IPS-20b (cell line): ENCODE data around the gene DNAH17.

Experiments used
- H3K27ac ChIP-seq: one replicate; pipeline ENCODE4 v1.5.1; 2013; ENCODE audit warnings: low read length
- H3K27me3 ChIP-seq: 2 replicates; pipeline ENCODE4 v1.6.1; 2013; ENCODE audit warnings: mild to moderate bottlenecking, low read length, inconsistent platforms; ENCODE audit not compliant: insufficient read depth
- H3K36me3 ChIP-seq: 2 replicates; pipeline ENCODE4 v1.6.1; 2013; ENCODE audit warnings: low read depth, mild to moderate bottlenecking, inconsistent platforms, low read length, moderate library complexity; ENCODE audit not compliant: insufficient read depth
- H3K4me1 ChIP-seq: 2 replicates; pipeline ENCODE4 v1.6.1; 2013; ENCODE audit warnings: mild to moderate bottlenecking, control low read depth, inconsistent platforms, low read length, moderate library complexity; ENCODE audit not compliant: insufficient read depth
- H3K4me3 ChIP-seq: 2 replicates; pipeline ENCODE4 v1.5.1; 2013; ENCODE audit warnings: mild to moderate bottlenecking, low read length, inconsistent platforms
- H3K9ac ChIP-seq: 2 replicates; pipeline ENCODE4 v1.6.1; 2013; ENCODE audit warnings: low read depth, mild to moderate bottlenecking, inconsistent platforms, low read length, moderate library complexity
- H3K9me3 ChIP-seq: 2 replicates; pipeline ENCODE4 v1.6.1; 2013; ENCODE audit warnings: mild to moderate bottlenecking, low read depth, low read length, inconsistent platforms; ENCODE audit not compliant: insufficient read depth

Gene DNAH17

DNA sequence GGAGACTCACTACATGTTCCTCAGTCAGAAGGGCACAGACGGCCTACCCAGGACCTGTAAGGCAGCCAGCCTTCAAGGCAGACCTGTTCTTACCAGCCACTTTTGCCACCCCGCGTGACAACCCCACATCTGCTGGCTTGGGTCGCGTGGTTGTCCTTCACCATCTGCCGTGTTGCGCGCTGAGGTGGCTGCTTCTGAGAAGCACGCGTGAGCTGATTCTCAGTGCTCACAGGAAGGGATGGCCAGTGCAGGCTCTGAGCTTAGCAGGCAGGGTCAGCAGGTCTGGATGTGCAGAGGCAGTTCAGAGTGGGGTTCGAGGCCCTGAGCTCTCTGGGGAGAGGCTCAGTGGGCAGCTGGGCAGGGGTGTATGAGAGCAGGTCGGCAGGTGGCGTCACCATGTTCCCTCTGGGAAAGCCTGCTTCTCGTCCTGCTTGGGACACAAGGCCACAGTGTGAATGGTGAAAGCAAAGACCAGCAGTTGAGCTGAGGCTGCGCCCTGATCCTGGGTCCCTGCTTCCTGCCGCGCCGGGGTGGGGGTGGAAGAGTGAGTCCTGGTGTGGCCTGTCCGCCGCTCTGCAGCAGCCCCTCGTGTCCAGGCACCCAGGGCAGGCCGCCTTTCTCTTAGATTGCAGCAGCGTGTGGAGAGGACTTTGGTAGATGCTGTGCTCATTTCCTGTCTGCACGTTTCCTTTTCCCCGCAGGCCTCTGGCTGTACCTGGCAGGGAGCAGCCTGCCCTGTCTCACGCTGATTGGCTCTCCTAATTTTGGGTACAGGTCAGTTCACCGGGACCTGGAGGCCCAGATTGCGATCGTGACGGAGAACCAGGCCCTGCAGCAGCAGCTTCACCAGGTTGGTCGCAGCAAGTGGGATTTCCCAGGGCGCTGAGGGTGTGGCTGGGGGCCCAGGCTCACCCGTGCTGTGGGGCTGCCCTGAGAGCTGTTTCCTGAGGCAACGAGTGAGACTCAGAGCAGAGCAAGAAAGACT is 162.7 kb downstream of the DNAH17 start:
- no peaks in the 10 kb centered on the region for H3K9me3 ChIP-seq
- H3K9ac ChIP-seq: no peak overlapping the region
- no peak overlapping the region for H3K4me3 ChIP-seq
- no peak overlapping the region for H3K27ac ChIP-seq
- H3K27me3 ChIP-seq: no peaks in the 10 kb centered on the region
- peaks cover 67% of the 10 kb centered on the region for H3K36me3 ChIP-seq
- no peaks in the 10 kb centered on the region for H3K4me1 ChIP-seq

DNA sequence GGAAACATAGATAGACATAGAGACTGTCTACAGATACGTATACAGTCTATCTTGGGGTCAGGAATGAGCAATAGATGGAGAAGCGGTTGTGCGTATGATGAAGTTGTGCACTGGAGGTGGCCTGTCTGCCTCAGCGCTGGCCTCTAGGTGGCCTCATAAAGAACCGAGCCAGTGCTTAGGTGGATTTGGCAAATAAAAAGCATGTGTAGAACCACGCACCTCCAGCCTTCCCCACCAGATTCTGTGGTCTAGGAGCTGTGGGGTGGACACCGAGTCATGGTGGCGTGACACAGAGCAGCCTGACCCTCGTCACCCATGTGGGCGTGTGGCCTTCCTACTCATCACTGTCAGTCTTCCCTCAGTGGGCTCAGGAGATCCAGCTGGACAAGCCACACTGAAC is 164.8 kb downstream of the DNAH17 start:
- no peaks in the 10 kb centered on the region for H3K9me3 ChIP-seq
- H3K4me1 ChIP-seq: peaks cover 8% of the 10 kb centered on the region; the same call in 1 of the 2 replicates
- no peak overlapping the region for H3K9ac ChIP-seq
- H3K27me3 ChIP-seq: no peaks in the 10 kb centered on the region
- H3K36me3 ChIP-seq: peaks cover 72% of the 10 kb centered on the region
- no peak overlapping the region for H3K4me3 ChIP-seq
- H3K27ac ChIP-seq: no peak overlapping the region

- Histone ChIP-seq H3K27me3 (no peaks in the 10 kb centered on the region), H3K4me3 (no peak overlapping the region), H3K27ac (peak overlapping the region; percentile 49), H3K36me3 (peaks cover 71% of the 10 kb centered on the region), H3K9me3 (no peaks in the 10 kb centered on the region), H3K9ac (no peak overlapping the region), H3K4me1 (peaks cover 8% of the 10 kb centered on the region; the same call in 1 of the 2 replicates)
Observed at GRCh38 chr17:78411241-78411857, 165.8 kb downstream of the DNAH17 start.

DNA sequence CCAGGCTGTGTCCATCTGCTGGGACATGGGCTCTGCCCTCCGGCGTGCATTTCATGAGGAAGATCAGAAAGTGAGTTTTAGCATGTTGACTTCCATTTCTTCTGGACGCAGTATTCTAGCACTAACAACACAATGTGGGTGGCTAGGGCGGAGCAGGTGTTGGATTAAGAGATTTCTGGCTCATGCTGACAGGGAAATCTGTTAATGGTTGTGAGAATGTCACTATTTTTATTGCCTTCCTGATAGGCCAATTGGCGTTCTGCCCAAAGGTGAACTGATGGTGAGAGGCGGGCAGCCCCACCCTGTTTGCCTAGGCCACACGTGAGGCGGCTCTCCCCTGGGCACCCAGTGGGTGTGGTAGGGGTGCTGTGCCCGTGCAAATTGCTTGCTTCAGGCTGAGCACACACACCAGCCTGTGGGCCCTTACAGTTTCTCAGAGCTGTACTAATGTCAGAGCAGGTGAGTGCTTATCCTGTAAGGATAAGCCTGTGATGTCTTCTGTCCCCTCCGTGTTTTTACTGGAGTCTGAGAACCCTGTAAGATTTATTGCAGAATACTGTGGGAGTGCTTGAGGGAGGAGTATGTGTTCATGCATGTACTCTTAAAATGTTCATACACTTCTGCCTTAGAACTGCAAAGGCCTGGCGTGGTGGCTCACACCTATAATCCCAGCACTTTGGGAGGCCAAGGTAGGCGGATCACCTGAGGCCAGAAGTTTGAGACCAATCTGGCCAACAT is 167.8 kb downstream of the DNAH17 start:
- Histone ChIP-seq H3K36me3 (peaks cover 69% of the 10 kb centered on the region), H3K27me3 (no peaks in the 10 kb centered on the region), H3K4me1 (peaks cover 8% of the 10 kb centered on the region; the same call in 1 of the 2 replicates), H3K27ac (no peak overlapping the region), H3K4me3 (no peak overlapping the region), H3K9me3 (no peaks in the 10 kb centered on the region), H3K9ac (no peak overlapping the region)

- no peak overlapping the region for H3K9ac ChIP-seq
- H3K27me3 ChIP-seq: no peaks in the 10 kb centered on the region
- no peak overlapping the region for H3K4me3 ChIP-seq
- no peaks in the 10 kb centered on the region for H3K9me3 ChIP-seq
- H3K4me1 ChIP-seq: peaks cover 8% of the 10 kb centered on the region; the same call in 1 of the 2 replicates
- peaks cover 69% of the 10 kb centered on the region for H3K36me3 ChIP-seq
- no peak overlapping the region for H3K27ac ChIP-seq
Observed at GRCh38 chr17:78408476-78409050, 168.6 kb downstream of the DNAH17 start.

- no peak overlapping the region for H3K9ac ChIP-seq
- H3K27me3 ChIP-seq: no peaks in the 10 kb centered on the region
- no peaks in the 10 kb centered on the region for H3K9me3 ChIP-seq
- peaks cover 69% of the 10 kb centered on the region for H3K36me3 ChIP-seq
- H3K27ac ChIP-seq: no peak overlapping the region
- H3K4me3 ChIP-seq: no peak overlapping the region
- peaks cover 8% of the 10 kb centered on the region; the same call in 1 of the 2 replicates for H3K4me1 ChIP-seq
Observed at GRCh38 chr17:78407387-78408000, 169.7 kb downstream of the DNAH17 start.

DNA sequence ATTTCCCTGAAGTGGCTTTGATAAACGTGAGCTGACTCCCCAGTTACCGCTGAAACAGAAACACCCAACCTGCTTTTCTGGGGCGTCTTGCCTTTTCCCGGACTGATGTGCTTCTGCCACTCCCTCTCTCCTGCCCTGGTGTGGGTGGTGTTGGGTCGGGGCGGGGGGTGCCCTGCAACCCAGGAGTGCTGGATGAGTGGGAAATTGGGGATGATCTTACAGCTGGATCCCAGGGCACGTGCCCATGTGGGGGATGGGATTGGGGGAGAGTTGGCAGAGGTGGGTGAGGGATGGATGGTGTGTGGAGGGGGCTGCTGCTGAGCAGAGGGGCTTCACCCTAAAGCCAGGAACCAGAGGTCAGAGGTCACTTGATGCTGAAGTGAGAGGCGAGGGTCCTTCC is 170.3 kb downstream of the DNAH17 start:
- H3K4me1 ChIP-seq: peaks cover 8% of the 10 kb centered on the region; the same call in 1 of the 2 replicates
- H3K9ac ChIP-seq: no peak overlapping the region
- no peaks in the 10 kb centered on the region for H3K9me3 ChIP-seq
- H3K27ac ChIP-seq: no peak overlapping the region
- no peaks in the 10 kb centered on the region for H3K27me3 ChIP-seq
- H3K4me3 ChIP-seq: no peak overlapping the region
- peaks cover 70% of the 10 kb centered on the region for H3K36me3 ChIP-seq

DNA sequence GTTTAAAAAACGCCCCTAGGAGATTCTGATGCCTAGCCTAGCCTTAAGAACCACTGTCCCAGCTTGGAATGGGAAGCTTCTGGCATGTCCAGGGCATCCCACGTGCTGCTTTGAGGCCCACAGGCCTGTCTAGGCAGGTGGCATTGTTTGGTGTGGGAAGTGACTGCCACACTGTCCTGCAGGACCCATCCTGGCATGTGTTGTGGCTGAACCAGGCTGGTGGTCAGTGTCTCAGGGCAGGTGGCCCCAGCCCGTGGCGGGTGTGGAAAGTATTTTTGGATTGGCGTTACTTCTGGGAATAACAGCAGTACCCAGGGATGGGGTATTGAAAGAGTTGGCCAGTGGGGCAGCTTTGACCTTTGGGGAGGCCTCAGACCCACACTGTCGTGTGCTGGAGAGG is 170.8 kb downstream of the DNAH17 start:
- Histone ChIP-seq H3K4me3 (no peak overlapping the region), H3K27ac (no peak overlapping the region), H3K27me3 (no peaks in the 10 kb centered on the region), H3K36me3 (peaks cover 75% of the 10 kb centered on the region), H3K9ac (no peak overlapping the region), H3K4me1 (peaks cover 8% of the 10 kb centered on the region; the same call in 1 of the 2 replicates), H3K9me3 (no peaks in the 10 kb centered on the region)

DNA sequence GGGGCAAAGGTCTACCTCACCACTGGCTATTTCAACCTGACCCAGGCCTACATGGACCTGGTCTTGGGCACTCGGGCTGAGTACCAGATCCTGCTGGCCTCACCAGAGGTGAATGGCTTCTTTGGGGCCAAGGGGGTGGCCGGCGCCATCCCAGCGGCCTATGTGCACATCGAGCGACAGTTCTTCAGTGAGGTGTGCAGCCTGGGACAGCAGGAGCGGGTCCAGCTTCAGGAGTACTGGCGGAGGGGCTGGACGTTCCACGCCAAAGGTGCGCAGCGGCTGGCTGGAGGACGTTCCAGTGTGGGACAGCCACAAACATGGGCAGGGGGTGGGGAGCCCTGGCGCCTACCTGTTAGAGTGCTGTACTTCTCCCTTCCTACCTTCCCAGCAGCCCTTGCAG is 173.4 kb downstream of the DNAH17 start:
- H3K9ac ChIP-seq: no peak overlapping the region
- peaks cover 8% of the 10 kb centered on the region; the same call in 1 of the 2 replicates for H3K4me1 ChIP-seq
- H3K36me3 ChIP-seq: peaks cover 95% of the 10 kb centered on the region
- H3K27me3 ChIP-seq: no peaks in the 10 kb centered on the region
- no peaks in the 10 kb centered on the region for H3K9me3 ChIP-seq
- H3K27ac ChIP-seq: no peak overlapping the region
- H3K4me3 ChIP-seq: no peak overlapping the region

DNA sequence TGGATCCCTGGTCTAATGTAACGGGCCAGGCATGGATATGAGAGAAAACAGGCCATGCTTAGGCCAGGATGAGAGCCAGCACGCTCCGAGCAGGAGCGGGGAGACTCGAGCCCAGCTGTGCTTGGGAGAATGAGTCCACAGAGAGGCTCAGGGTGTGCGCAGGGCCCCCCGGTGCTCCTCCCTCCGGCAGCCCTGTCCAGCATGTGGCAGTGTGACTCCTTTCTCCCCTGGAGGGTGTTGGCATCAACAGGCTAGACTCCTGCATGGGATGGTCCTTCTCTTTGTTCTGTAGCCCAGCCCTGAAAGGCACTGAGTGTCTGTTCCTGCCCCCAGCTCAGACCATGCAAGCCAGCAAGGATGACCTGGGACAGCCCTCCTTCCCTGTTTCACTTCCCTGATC is 175.3 kb downstream of the DNAH17 start:
- H3K36me3 ChIP-seq: peaks cover 95% of the 10 kb centered on the region
- no peaks in the 10 kb centered on the region for H3K4me1 ChIP-seq
- H3K27me3 ChIP-seq: no peaks in the 10 kb centered on the region
- no peak overlapping the region for H3K9ac ChIP-seq
- no peaks in the 10 kb centered on the region for H3K9me3 ChIP-seq
- no peak overlapping the region for H3K4me3 ChIP-seq
- no peak overlapping the region for H3K27ac ChIP-seq

GRCh38 chr17:78401246-78401645 is 175.9 kb downstream of the DNAH17 start:
- H3K9me3 ChIP-seq: no peaks in the 10 kb centered on the region
- no peak overlapping the region for H3K4me3 ChIP-seq
- H3K4me1 ChIP-seq: no peaks in the 10 kb centered on the region
- H3K27me3 ChIP-seq: no peaks in the 10 kb centered on the region
- H3K36me3 ChIP-seq: peaks cover 96% of the 10 kb centered on the region
- H3K9ac ChIP-seq: no peak overlapping the region
- H3K27ac ChIP-seq: no peak overlapping the region
